H9 (cell line): ENCODE data around the gene SRCAP. TPM values are rescaled to one million over a fixed set of nuclear protein-coding genes. Genes with fewer than 3 reads are reported as not detected.

Source experiments
- DNase-seq: peaks from one replicate; pipeline ENCODE4 v3.0.0-alpha.2; 2017
- H2AFZ ChIP-seq: one replicate; pipeline ENCODE4 v1.6.1; 2013; ENCODE audit warnings: mild to moderate bottlenecking, low read length, control low read depth, moderate library complexity
- H2AK5ac ChIP-seq: 2 replicates; pipeline ENCODE4 v1.6.1; 2013; ENCODE audit warnings: low read length, control low read depth, mixed read lengths; ENCODE audit not compliant: insufficient read length
- H2BK120ac ChIP-seq: one replicate; pipeline ENCODE4 v1.6.1; 2013; ENCODE audit warnings: low read depth, mild to moderate bottlenecking, low read length, control low read depth, inconsistent platforms; ENCODE audit not compliant: poor library complexity, severe bottlenecking
- H2BK12ac ChIP-seq: 2 replicates; pipeline ENCODE4 v1.6.1; 2013; ENCODE audit warnings: low read length, control low read depth, mixed read lengths, low read depth; ENCODE audit not compliant: insufficient read length
- H2BK15ac ChIP-seq: 2 replicates; pipeline ENCODE4 v1.6.1; 2013; ENCODE audit warnings: low read depth, low read length, control low read depth
- H2BK20ac ChIP-seq: one replicate; pipeline ENCODE4 v1.6.1; 2013; ENCODE audit warnings: low read depth, mild to moderate bottlenecking, low read length, control low read depth, inconsistent platforms; ENCODE audit not compliant: poor library complexity, severe bottlenecking
- H2BK5ac ChIP-seq: 2 replicates; pipeline ENCODE4 v1.6.1; 2013; ENCODE audit warnings: low read length, control low read depth, mixed read lengths; ENCODE audit not compliant: insufficient read length
- H3K14ac ChIP-seq: 2 replicates; pipeline ENCODE4 v1.6.1; 2013; ENCODE audit warnings: low read length, control low read depth; ENCODE audit not compliant: insufficient read depth
- H3K18ac ChIP-seq: 2 replicates; pipeline ENCODE4 v1.6.1; 2013; ENCODE audit warnings: low read depth, mild to moderate bottlenecking, mixed read lengths, low read length, control low read depth; ENCODE audit not compliant: insufficient read length
- H3K23ac ChIP-seq: 2 replicates; pipeline ENCODE4 v1.6.1; 2013; ENCODE audit warnings: low read length, control low read depth, mixed read lengths, low read depth; ENCODE audit not compliant: insufficient read length
- H3K23me2 ChIP-seq: 2 replicates; pipeline ENCODE4 v1.6.1; 2013; ENCODE audit warnings: low read depth, mild to moderate bottlenecking, mixed read lengths, low read length, control low read depth; ENCODE audit not compliant: insufficient read length, poor library complexity, severe bottlenecking
- H3K27ac ChIP-seq: 2 replicates; pipeline ENCODE4 v1.5.1; 2013; ENCODE audit warnings: low read length, control low read depth, mixed read lengths, low read depth; ENCODE audit not compliant: insufficient read length
- H3K27me3 ChIP-seq: 2 replicates; pipeline ENCODE4 v1.6.1; 2013; ENCODE audit warnings: low read length, control low read depth, inconsistent platforms; ENCODE audit not compliant: insufficient read depth
- H3K4ac ChIP-seq: 2 replicates; pipeline ENCODE4 v1.6.1; 2013; ENCODE audit warnings: low read depth, mild to moderate bottlenecking, control low read depth, inconsistent platforms, low read length, moderate library complexity
- H3K4me1 ChIP-seq: 2 replicates; pipeline ENCODE4 v1.6.1; 2013; ENCODE audit warnings: low read length, control low read depth, inconsistent platforms; ENCODE audit not compliant: insufficient read depth
- H3K4me2 ChIP-seq: 2 replicates; pipeline ENCODE4 v1.6.1; 2013; ENCODE audit warnings: low read length, control low read depth, mixed read lengths; ENCODE audit not compliant: insufficient read length, insufficient read depth
- H3K56ac ChIP-seq: 2 replicates; pipeline ENCODE4 v1.6.1; 2013; ENCODE audit warnings: low read depth, mild to moderate bottlenecking, mixed read lengths, low read length, control low read depth; ENCODE audit not compliant: insufficient read length
- H3K79me1 ChIP-seq: 2 replicates; pipeline ENCODE4 v1.6.1; 2013; ENCODE audit warnings: low read depth, mild to moderate bottlenecking, moderate library complexity, low read length, control low read depth, inconsistent platforms; ENCODE audit not compliant: insufficient read depth, poor library complexity, severe bottlenecking
- H3K79me2 ChIP-seq: 2 replicates; pipeline ENCODE4 v1.6.1; 2013; ENCODE audit warnings: low read length, control low read depth, inconsistent platforms; ENCODE audit not compliant: insufficient read depth
- H3K9ac ChIP-seq: 2 replicates; pipeline ENCODE4 v1.6.1; 2013; ENCODE audit warnings: low read length, control low read depth, mixed read lengths; ENCODE audit not compliant: insufficient read length; ENCODE audit errors: extremely low read depth
- H3K9me3 ChIP-seq: one replicate; pipeline ENCODE4 v1.6.1; 2013; ENCODE audit warnings: low read depth, low read length, inconsistent platforms; ENCODE audit not compliant: control insufficient read depth
- H3T11ph ChIP-seq: one replicate; pipeline ENCODE4 v1.6.1; 2013; ENCODE audit warnings: mild to moderate bottlenecking, low read length, control low read depth, inconsistent platforms
- H4K20me1 ChIP-seq: one replicate; pipeline ENCODE4 v1.6.1; 2013; ENCODE audit not compliant: control insufficient read depth, insufficient read length, insufficient read depth
- H4K5ac ChIP-seq: 2 replicates; pipeline ENCODE4 v1.6.1; 2013; ENCODE audit warnings: low read depth, mild to moderate bottlenecking, mixed read lengths, low read length, control low read depth; ENCODE audit not compliant: insufficient read length
- H4K8ac ChIP-seq: replicated peaks from 2 replicates; pipeline ENCODE4 v1.6.1; 2013; ENCODE audit warnings: low read length, control low read depth, mixed read lengths, low read depth; ENCODE audit not compliant: insufficient read length
- H4K91ac ChIP-seq: 2 replicates; pipeline ENCODE4 v1.6.1; 2013; ENCODE audit warnings: low read depth, mild to moderate bottlenecking, moderate library complexity, mixed read lengths, low read length, control low read depth; ENCODE audit not compliant: insufficient read length
- H3K27ac Mint-ChIP-seq, 3 experiments: 2 replicates in 2 of 3; 3 replicates in 1 of 3; pipeline ENCODE4 v1.8.0; 2020 to 2021; ENCODE audit warnings: mixed read lengths in 3 of 3, mild to moderate bottlenecking in 1 of 3, moderate library complexity in 1 of 3
- H3K27me3 Mint-ChIP-seq: 2 replicates; pipeline ENCODE4 v1.8.0; 2021; ENCODE audit warnings: low read depth, mild to moderate bottlenecking, moderate library complexity, mixed read lengths
- H3K36me3 Mint-ChIP-seq, 3 experiments: 2 replicates in 2 of 3; 3 replicates in 1 of 3; pipeline ENCODE4 v1.8.0; 2020 to 2021; ENCODE audit warnings: low read depth in 3 of 3, mixed read lengths in 3 of 3; ENCODE audit not compliant: insufficient read depth in 1 of 3
- H3K4me1 Mint-ChIP-seq, 2 experiments: 2 replicates each; pipeline ENCODE4 v1.8.0; 2020; ENCODE audit warnings: mixed read lengths in 2 of 2
- H3K4me3 Mint-ChIP-seq, 2 experiments: 2 replicates in 1 of 2; 3 replicates in 1 of 2; pipeline ENCODE4 v1.8.0; 2020 to 2021; ENCODE audit warnings: mild to moderate bottlenecking in 2 of 2, mixed read lengths in 2 of 2, moderate library complexity in 1 of 2
- H3K9me3 Mint-ChIP-seq, 2 experiments: 2 replicates in 1 of 2; 3 replicates in 1 of 2; pipeline ENCODE4 v1.8.0; 2020; ENCODE audit warnings: mild to moderate bottlenecking in 2 of 2, mixed read lengths in 2 of 2, moderate library complexity in 1 of 2
- WGBS: extraction: QIAGEN DNeasy Blood & Tissue Kit; methylation state at CpG from one replicate; pipeline ENCODE4 v1.1.7; 2013; ENCODE audit warnings: missing lambda C conversion rate, low lambda C conversion rate, mixed read lengths; ENCODE audit not compliant: insufficient read length; ENCODE audit errors: extremely low coverage; 5-methylcytosine and 5-hydroxymethylcytosine counted together
- total RNA-seq: library from RNA; stranded (reverse); gene quantifications from 2 replicates; pipeline ENCODE4 v1.2.1, GENCODE V29; 2021
- TF ChIP-seq, protein P1 (sequence below): fragments of 200-600 bp; sonication (generic); conservative IDR thresholded peaks from 3 replicates; pipeline ENCODE4 v1.8.0; 2021; ENCODE audit warnings: antibody characterized with exemption, mild to moderate bottlenecking

The SRCAP gene
- total RNA-seq, 1 experiment from 2014 or later = 63.1 TPM

GRCh38 chr16:30692396-30693064 lies 6.4 kb upstream of the SRCAP start:
- H3K9me3 Mint-ChIP-seq = peaks cover 0 to 5% of the 10 kb centered on the region in 2 experiments; a peak in 3 of 5 replicates
- peak overlapping the region in 1 of 2 experiments; percentile 60; a peak in 3 of 5 replicates for H3K4me3 Mint-ChIP-seq
- Histone ChIP-seq H2BK5ac (no peak overlapping the region), H2BK20ac (no peak overlapping the region), H3K23ac (no peak overlapping the region), H4K5ac (no peak overlapping the region), H3T11ph (no peak overlapping the region), H3K14ac (no peak overlapping the region), H3K23me2 (peaks cover under 1% of the 10 kb centered on the region), H3K9ac (no peak overlapping the region), H3K4me2 (peak overlapping the region; percentile 16), H2BK12ac (no peak overlapping the region), H3K56ac (no peak overlapping the region), H2BK15ac (no peak overlapping the region), H3K18ac (no peak overlapping the region), H3K4ac (no peak overlapping the region), H4K20me1 (no peaks in the 10 kb centered on the region), H2AK5ac (no peak overlapping the region), H3K79me2 (no peaks in the 10 kb centered on the region), H3K79me1 (no peaks in the 10 kb centered on the region), H3K4me1 (no peaks in the 10 kb centered on the region), H4K8ac (no peak overlapping the region), H2BK120ac (no peak overlapping the region), H4K91ac (no peak overlapping the region), H2AFZ (no peak overlapping the region), H3K9me3 (no peaks in the 10 kb centered on the region), H3K27me3 (peaks cover 72% of the 10 kb centered on the region), H3K27ac (no peak overlapping the region)
- peak; percentile 50 for DNase-seq
- H3K36me3 Mint-ChIP-seq = no peaks in the 10 kb centered on the region; a peak in 1 of 7 replicates
- TF ChIP-seq, protein P1, sequence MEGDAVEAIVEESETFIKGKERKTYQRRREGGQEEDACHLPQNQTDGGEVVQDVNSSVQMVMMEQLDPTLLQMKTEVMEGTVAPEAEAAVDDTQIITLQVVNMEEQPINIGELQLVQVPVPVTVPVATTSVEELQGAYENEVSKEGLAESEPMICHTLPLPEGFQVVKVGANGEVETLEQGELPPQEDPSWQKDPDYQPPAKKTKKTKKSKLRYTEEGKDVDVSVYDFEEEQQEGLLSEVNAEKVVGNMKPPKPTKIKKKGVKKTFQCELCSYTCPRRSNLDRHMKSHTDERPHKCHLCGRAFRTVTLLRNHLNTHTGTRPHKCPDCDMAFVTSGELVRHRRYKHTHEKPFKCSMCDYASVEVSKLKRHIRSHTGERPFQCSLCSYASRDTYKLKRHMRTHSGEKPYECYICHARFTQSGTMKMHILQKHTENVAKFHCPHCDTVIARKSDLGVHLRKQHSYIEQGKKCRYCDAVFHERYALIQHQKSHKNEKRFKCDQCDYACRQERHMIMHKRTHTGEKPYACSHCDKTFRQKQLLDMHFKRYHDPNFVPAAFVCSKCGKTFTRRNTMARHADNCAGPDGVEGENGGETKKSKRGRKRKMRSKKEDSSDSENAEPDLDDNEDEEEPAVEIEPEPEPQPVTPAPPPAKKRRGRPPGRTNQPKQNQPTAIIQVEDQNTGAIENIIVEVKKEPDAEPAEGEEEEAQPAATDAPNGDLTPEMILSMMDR = no peak
- WGBS = no CpG with 5 or more reads among the region's 10 CpGs
- H3K27me3 Mint-ChIP-seq = peaks cover 100% of the 10 kb centered on the region
- no peak overlapping the region; a peak in 1 of 7 replicates for H3K27ac Mint-ChIP-seq
- H3K4me1 Mint-ChIP-seq = peaks cover 18 to 24% of the 10 kb centered on the region in 2 experiments
